Retinal pigment epithelial cell (primary cell): ENCODE measurements around the gene ERV3-1.

ENCODE experiments used
- DNase-seq: peaks from one replicate; pipeline ENCODE4 v3.0.0-alpha.2; 2010; ENCODE audit warnings: low read depth
- H3K4me3 ChIP-seq: 2 replicates; pipeline ENCODE4 v1.5.1; 2011; ENCODE audit warnings: mild to moderate bottlenecking, low read length, control low read depth, moderate library complexity
- CTCF ChIP-seq: conservative IDR thresholded peaks from 2 replicates; pipeline ENCODE4 v1.5.1; 2011; ENCODE audit warnings: low read depth, low read length, control low read depth, inconsistent platforms

Gene ERV3-1

GRCh38 chr7:64997927-64998391 lies 8.5 kb downstream of the ERV3-1 start:
- no peak overlapping the region for H3K4me3 ChIP-seq
- no peak for DNase-seq
- no peak for TF ChIP-seq CTCF

GRCh38 chr7:64997164-64997908 lies 9.2 kb downstream of the ERV3-1 start:
- H3K4me3 ChIP-seq, result no peak overlapping the region
- no peak for DNase-seq
- TF ChIP-seq CTCF, result no peak

- H3K4me3 ChIP-seq, result no peak overlapping the region
- DNase-seq, result no peak
- TF ChIP-seq CTCF, result no peak
Observed at GRCh38 chr7:64996305-64996704, 10.2 kb downstream of the ERV3-1 start.

DNA sequence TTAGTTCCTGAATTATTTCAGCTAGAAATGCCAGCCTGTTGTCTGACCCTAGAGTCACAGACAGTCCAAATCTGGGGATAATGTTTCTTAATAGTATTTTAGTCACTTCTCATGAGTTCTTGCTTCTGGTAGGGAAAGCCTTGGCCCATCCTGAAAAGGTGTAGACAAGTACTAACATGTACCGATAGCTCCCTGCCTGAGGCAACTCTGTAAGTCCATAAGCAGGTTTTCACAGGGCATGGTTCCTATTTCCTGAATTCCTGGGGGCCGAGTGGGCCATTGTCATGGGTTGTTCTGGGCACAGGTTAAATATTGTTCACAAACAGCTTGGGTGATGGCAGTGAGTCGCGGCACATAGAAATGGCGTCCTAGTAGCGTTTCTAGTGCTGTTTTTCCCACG lies 12.6 kb downstream of the ERV3-1 start:
- DNase-seq, result no peak
- no peak for TF ChIP-seq CTCF
- no peak overlapping the region for H3K4me3 ChIP-seq

- DNase-seq, result no peak
- TF ChIP-seq CTCF, result no peak
- no peak overlapping the region for H3K4me3 ChIP-seq
Observed at GRCh38 chr7:64992971-64993370, 13.5 kb downstream of the ERV3-1 start.

DNA sequence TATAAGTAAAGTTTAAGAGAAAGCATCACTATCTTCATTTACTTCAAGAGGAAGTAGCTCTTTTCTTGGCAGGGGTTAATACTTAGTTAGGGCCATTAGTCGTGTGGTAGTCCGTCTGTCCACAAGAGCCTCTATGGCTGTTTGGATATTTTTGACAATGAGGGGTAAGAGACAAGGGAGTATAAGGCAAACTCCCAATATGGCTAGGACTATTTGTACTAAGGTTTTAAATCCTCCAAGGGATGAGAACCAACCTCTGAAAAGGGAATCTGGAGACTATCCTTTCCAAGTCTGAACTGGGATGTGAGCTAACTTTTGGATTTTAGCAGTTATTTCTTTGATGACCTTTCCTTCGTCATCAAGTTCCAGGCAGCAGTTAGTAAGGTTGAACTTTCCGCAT lies 15.6 kb downstream of the ERV3-1 start, which contains the start of gene ZNF117:
ZNF117 (minus strand) TSS at position 101 of the 400 bp plus-strand sequence.
- no peak for TF ChIP-seq CTCF
- no peak for DNase-seq
- no peak within 1 kb of the TSS for H3K4me3 ChIP-seq

DNA sequence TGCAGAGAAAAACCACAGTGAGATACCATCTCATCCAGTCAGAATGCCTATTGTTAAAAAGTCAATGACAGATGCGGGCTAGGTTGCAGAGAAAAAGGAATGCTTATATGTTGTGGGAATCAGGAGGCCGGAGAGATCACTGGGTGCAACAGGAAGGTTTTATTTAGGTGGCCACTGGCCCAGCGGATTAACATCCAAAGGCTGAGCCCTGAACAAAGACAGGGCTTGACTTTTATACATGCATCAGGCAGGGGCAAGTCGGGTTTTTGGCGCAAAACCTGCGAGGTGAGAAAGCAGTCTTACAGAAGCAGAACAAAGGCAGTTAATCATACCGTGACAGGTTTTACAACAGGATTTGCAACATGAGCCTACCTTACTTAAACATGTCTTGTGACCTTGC lies 16.3 kb downstream of the ERV3-1 start:
- no peak overlapping the region for H3K4me3 ChIP-seq
- TF ChIP-seq CTCF, result no peak
- no peak for DNase-seq
